GM19468 (cell line): ENCODE results near the gene RAD51B.

ENCODE experiments used
- ATAC-seq: cut with Tn5 transposase; IDR thresholded peaks from one replicate; pipeline ENCODE4 v1.9.1; 2021; ENCODE audit warnings: mild to moderate bottlenecking, moderate library complexity, moderate number of reproducible peaks; ENCODE audit not compliant: unreplicated experiment; ENCODE audit errors: extremely low read depth

Gene RAD51B

GRCh38 chr14:68701001-68701741 is 881.6 kb downstream of the RAD51B start:
- ATAC-seq: no peak

GRCh38 chr14:68702135-68702534 is 882.6 kb downstream of the RAD51B start:
- no peak for ATAC-seq

DNA sequence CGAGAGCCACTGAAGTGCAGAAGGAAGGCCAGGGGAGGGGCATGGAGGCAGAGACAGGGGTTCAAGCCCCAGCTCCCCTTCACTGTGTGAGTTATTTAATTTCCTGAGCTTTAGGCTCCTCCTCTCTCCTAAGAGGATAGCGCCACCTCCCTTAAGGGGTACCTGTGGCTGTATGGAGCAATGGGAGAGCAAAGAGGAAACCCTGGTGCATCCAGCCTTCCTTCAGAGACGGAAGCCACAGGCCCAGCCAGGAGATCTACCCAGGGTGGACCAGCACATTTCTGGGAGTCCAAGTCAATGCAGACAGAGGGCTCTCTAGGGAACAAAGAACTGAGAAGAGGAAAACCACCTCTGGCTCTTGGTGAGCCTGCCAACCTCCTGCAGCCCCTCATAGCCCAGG is 883.0 kb downstream of the RAD51B start:
- ATAC-seq: no peak

GRCh38 chr14:68703093-68703492 is 883.5 kb downstream of the RAD51B start:
- no peak for ATAC-seq

DNA sequence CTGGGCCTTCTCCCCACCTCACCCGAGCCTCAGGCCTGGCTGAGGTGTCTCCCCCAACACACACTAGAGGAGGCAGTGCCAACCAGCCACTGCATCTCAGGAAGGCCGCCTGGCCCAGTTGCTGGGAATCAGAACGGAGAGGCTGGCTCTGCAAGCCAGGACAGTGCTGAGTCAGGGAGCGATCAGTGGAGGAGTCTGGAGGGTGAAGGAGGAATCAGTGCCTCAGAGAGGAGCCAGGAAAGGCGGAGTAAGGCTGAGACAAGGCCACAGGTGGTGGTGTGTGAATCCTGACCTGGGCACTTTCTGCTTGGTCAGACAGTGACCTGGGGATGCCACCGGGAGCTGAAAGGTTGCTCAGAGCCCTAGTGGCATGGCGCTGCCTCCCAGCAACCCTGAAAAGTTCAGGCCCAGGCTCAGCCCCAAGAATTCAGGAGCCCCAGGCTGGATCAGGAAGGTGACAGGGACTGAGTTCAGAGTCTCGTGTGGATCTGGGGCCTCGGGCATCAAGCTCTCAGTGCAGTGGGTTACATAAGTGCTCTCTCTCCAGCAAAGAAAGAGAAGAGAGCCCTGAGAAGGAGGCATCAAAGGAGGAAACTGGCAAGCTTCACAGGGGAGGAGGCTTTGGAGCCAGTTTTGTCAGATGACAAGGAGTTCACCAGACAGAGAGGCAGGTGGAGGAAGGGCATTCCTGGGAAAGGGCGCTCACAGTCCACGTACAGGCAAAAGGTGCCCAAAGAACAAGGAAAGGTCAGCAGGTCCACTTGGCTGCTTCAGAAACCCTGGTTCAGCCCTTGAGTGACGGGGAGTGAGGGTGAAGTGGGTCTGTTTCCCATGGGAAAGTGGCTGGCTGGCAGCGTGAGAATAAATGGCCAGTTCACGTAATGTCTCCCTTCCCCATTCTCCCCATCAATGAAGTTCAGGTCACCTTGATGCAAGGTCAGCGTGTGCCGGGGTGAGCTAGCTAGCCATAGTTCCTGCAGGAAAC is 885.4 kb downstream of the RAD51B start:
- no peak for ATAC-seq

DNA sequence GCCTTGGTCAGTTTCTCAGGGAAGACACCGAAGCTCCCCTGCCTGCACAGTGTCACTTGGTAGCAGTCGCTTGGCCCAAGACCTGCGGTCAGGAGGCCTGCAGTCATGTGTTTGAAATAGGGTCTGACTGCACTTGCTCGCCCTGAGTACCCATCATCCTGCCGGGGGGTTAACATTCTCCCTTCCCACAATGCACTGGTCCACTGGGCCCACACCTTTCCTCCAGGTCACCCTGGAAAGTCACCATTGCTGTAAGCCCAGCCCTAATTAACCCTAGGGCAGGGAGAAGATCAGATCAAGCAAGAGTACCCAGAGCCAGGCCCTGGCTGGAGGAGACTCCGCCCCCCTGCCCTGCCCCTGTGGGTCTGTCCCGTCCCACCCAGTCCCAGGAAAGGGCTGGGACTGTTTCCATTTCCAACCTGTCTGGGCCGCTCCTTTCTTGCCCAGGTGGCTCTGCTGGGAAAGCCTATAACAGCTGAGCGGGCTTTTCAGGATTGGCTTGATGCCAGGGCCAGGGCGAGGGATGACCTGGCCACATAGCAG is 886.2 kb downstream of the RAD51B start:
- no peak for ATAC-seq

GRCh38 chr14:68707482-68707881 is 887.9 kb downstream of the RAD51B start:
- ATAC-seq: no peak

- no peak for ATAC-seq
Measured at GRCh38 chr14:68708343-68708742, 888.8 kb downstream of the RAD51B start.

DNA sequence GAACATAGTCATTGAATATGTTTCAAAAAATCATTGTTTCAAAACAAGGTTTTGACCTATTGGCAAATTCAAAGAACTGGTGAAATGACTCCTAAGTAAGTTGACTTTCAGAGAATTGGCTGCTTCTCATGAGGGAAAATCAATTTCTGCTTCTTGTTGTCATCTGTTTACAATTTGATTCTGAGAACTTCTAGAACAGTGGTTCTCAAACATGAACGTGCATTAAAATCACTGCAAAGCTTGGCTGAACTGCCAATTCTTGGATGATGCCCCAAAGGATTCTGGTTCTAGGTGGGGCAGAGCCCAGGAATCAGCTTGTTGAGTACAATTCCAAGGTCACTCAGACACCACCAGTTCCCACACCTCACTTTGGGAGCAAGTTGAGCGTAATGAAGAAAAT is 889.4 kb downstream of the RAD51B start:
- ATAC-seq: no peak

DNA sequence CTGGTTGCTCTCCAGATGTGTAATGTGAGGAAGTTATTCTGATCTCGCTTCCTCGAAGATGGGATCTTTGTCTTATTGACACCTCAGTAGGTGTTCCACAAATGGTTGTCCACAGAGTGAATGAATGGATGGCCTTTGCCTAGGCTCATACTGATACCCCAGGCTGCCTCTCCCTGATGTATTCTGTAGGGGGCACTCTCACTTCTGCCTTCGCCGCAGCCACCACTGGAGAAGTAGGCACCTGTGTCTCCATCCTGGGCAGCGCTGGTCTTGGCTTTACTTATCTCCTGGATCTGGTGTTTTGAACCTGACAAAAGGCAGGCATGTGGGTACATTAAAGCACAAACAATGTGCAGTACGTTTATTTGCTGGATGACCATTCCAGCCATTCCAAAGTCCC is 891.2 kb downstream of the RAD51B start:
- ATAC-seq: no peak

- ATAC-seq: no peak
Measured at GRCh38 chr14:68711561-68712309, 892.2 kb downstream of the RAD51B start.

DNA sequence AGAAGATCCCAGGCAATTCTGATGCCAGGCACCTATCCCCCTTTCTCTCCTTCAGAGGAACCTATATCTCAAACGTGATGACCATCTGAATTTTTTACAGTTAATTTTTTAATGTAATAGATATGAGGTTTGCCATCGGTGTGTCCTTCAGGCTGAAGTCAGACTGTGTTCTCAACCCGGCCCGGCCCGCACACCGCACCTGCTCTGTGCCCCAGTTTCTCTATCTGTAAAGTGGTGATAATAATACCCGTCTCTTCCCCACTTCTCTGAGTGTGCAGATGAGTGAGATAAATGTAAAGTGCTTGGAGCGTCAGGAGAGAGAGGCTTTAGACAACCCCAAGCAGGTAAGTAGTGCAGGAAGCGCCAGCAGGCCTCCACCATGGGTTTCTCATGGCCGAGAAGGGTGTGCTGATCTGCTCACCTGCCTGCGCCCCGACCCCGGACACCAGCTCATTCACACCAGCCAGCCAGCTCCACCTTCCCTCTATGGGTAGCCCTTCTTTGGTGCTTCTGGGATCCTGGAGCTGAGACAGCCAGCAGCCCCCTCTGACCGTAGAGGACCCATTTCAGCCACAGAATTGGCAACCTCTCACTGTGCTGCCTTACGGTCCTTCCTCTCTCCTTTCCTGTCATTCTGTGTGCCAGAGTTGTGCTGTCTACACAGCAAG is 893.3 kb downstream of the RAD51B start:
- ATAC-seq: no peak

- ATAC-seq: no peak
Measured at GRCh38 chr14:68713782-68714181, 894.2 kb downstream of the RAD51B start.

GRCh38 chr14:68714991-68715924 is 895.7 kb downstream of the RAD51B start:
- no peak for ATAC-seq

DNA sequence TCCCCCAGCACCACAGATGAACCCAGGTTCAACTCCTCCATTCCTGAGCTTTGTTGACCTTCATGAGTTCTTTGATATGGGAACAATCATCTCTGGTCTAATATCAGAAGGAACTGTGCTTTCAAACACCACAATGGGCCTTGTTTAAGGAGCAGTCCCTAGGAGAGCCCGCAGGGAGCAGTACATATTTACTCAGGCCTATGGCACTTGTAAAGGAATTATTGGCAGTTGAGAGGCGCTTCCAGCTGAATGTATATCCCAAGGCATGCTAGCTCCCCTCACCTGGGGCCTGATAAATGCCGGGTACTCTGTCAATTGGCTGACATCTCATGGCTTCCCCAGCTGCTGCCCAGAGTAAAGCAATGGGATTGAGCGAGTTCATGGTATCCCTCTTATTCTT is 897.1 kb downstream of the RAD51B start:
- no peak for ATAC-seq

DNA sequence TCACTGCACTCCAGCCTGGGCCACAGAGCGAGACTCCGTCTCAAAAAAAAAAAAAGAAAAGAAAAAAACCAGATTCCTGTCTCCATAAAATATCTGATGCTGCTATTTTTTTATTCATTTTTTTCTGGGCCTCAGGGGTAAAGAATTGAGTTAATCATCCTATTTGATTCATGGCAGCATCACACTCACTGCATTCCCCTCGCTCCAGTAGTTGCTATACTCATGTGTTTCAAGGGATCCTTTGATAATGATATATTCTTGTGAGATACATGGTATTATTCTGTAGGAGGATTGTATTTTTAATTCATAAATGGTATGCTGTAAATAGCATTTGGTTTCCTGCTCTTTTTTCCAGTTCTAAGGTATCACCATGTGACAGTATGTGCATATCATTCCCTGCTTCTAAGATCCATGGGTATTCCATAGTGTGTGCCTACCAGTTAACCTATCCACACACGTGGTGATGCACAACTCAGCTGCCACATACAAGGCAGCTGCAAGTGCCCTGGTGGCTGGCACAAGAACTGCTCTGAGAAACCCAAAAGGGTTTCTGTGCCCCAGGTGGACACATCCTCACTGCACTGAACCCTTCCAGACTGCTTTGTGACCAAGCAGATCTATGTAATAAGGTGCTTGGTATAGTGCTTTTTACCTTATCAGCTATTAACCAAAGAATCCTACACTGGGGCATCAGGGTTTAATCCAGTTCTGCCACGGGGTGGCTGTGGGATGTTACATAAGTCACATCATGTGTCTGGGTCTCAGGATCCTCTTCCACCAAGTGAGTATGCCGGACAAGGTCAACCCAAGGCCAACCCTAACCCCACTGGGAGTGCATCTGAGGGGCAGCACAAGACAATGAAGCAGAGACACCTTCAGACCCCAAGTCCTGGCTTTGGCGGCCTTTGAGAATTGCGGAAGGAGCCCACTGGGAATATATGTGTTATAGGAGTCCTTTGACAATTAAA is 898.7 kb downstream of the RAD51B start:
- ATAC-seq: no peak

- ATAC-seq: no peak
Measured at GRCh38 chr14:68719634-68720384, 900.2 kb downstream of the RAD51B start.
